BJ (cell line): ENCODE data around the gene OR9G4. TPM values are rescaled to one million over a fixed set of nuclear protein-coding genes. Genes with fewer than 3 reads are reported as not detected.

Experiments used
- CTCF ChIA-PET: fragments of 350-600 bp; formaldehyde crosslinking; extraction: SDS; loops from one replicate; lab custom pipeline; 2021; ENCODE audit warnings: antibody characterized with exemption, inconsistent platforms; lab: Yijun Ruan, JAX
- POLR2A ChIA-PET: fragments of 300-600 bp; sonication (Branson Sonifier 250); formaldehyde crosslinking; extraction: SDS; loops from one replicate; lab custom pipeline; 2021; ENCODE audit warnings: antibody characterized with exemption; lab: Charles Lee
- DNase-seq: peaks from one replicate; pipeline ENCODE4 v3.0.0-alpha.2; 2011; ENCODE audit warnings: low read depth
- H3K27me3 ChIP-seq: 2 replicates; pipeline ENCODE4 v1.6.0; 2011; ENCODE audit warnings: low read length; ENCODE audit not compliant: control insufficient read depth, insufficient read depth
- H3K36me3 ChIP-seq: 2 replicates; pipeline ENCODE4 v1.5.1; 2011; ENCODE audit warnings: low read length; ENCODE audit not compliant: control insufficient read depth, insufficient read depth
- H3K4me3 ChIP-seq: 2 replicates; pipeline ENCODE4 v1.5.1; 2011; ENCODE audit warnings: low read depth, mild to moderate bottlenecking, control low read depth, low read length
- polyA plus RNA-seq: library from polyadenylated mRNA; depleted of rRNA; stranded (reverse); fragments of >200 nt; gene quantifications from 2 replicates; pipeline ENCODE4 v1.2.3, GENCODE V29; 2011; rRNA removed
- small RNA-seq: library from RNA; depleted of rRNA; stranded (forward); fragments of <200 nt; gene quantifications from one replicate; pipeline ENCODE3, GENCODE V24; 2012; ENCODE audit warnings: low replicate concordance, low read depth; ENCODE audit not compliant: insufficient read length
- TF ChIP-seq, protein P1 (sequence below): IDR thresholded peaks from 2 replicates; pipeline ENCODE4 v1.5.1; 2011; ENCODE audit warnings: low read depth, mild to moderate bottlenecking, control low read depth, inconsistent platforms, low read length, moderate library complexity; ENCODE audit not compliant: insufficient read depth

The OR9G4 gene
- polyA plus RNA-seq, 1 experiment, result not detected

DNA sequence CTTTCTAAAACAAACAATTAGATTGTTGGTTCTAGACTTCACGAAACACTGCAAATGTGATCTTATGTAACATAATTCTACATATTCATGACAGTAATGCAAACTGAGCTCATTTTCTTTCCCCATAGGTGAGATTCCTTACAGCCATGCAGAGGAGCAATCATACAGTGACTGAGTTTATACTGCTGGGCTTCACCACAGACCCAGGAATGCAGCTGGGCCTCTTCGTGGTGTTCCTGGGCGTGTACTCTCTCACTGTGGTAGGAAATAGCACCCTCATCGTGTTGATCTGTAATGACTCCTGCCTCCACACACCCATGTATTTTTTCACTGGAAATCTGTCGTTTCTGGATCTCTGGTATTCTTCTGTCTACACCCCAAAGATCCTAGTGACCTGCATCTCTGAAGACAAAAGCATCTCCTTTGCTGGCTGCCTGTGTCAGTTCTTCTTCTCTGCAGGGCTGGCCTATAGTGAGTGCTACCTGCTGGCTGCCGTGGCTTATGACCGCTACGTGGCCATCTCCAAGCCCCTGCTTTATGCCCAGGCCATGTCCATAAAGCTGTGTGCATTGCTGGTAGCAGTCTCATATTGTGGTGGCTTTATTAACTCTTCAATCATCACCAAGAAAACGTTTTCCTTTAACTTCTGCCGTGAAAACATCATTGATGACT is 48.1 kb downstream of the OR9G4 start:
- TF ChIP-seq, protein P1, sequence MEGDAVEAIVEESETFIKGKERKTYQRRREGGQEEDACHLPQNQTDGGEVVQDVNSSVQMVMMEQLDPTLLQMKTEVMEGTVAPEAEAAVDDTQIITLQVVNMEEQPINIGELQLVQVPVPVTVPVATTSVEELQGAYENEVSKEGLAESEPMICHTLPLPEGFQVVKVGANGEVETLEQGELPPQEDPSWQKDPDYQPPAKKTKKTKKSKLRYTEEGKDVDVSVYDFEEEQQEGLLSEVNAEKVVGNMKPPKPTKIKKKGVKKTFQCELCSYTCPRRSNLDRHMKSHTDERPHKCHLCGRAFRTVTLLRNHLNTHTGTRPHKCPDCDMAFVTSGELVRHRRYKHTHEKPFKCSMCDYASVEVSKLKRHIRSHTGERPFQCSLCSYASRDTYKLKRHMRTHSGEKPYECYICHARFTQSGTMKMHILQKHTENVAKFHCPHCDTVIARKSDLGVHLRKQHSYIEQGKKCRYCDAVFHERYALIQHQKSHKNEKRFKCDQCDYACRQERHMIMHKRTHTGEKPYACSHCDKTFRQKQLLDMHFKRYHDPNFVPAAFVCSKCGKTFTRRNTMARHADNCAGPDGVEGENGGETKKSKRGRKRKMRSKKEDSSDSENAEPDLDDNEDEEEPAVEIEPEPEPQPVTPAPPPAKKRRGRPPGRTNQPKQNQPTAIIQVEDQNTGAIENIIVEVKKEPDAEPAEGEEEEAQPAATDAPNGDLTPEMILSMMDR, result no peak
- Histone ChIP-seq H3K4me3 (no peak overlapping the region), H3K36me3 (no peaks in the 10 kb centered on the region), H3K27me3 (no peaks in the 10 kb centered on the region)
- CTCF ChIA-PET, result no interaction called here
- POLR2A ChIA-PET, result no interaction called here
- no peak for DNase-seq

DNA sequence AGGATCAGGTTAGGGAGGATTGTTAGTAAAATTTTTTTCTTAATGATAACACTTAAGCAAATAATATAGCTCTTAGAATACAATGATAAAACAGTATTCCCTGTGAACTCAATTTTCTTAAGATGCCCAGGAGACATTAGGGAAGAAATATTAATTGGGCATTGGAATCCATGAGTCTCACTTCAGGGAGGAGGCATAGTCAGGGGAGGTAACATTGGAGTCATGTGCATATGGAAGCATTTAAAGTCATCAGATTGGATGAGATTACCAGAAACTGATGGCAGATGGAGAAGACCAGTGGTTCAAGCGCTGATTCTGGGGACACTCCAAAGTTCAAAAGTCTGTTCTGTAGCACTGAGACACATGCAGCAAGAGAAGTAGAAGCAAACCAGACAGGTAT is 49.7 kb downstream of the OR9G4 start, which contains the start of gene OR9G1:
Gene OR9G1, plus strand, starts transcription at position 301 of the 400 bp plus-strand sequence. CDS start 1,293 bp downstream, outside the sequence.
- Histone ChIP-seq H3K4me3 (no peak within 1 kb of the TSS), H3K36me3 (no peaks in the 10 kb centered on the region), H3K27me3 (no peaks in the 10 kb centered on the region)
- ChIA-PET CTCF (no interaction called here), POLR2A (no interaction called here)
- TF ChIP-seq, protein P1, result no peak
- no peak for DNase-seq

DNA sequence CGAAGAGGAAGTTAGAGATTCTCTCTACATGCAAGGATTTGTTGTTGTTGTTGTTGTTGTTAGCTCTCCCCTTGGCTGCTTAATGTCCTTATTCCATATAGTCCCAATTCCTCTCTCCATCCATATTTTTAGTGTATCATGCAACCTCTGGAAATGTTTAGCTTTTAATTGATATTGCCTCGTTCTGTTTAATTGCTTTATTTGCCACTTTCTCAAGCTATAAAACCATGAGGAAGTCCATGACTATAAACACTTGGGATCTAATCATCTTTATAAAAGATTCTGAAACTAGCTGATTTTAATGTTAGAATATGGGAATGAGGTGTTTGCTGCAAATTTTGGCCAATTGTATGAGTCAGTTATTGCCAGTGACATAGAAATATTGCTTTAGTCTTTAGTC is 55.1 kb downstream of the OR9G4 start:
- Histone ChIP-seq H3K4me3 (no peak overlapping the region), H3K36me3 (no peaks in the 10 kb centered on the region), H3K27me3 (no peaks in the 10 kb centered on the region)
- ChIA-PET CTCF (interaction anchor here (0.6 kb wide), 1 partner anchor 358 kb away, joined by 3 read pairs; no protein-coding TSS in a partner anchor), POLR2A (no interaction called here)
- no peak for DNase-seq
- TF ChIP-seq, protein P1, result no peak

Small RNA genes within 50 kb of the gene (small RNA-seq; reads per million reads assigned to genes)
- not detected for gene AP001803.1
- not detected for gene MIR6128

Other genes starting within 250 kb of the OR9G4 start
- gene OR5M11, start 205.4 kb downstream of the OR9G4 start, polyA plus RNA-seq, result not detected in 2 replicates
- not detected in 2 replicates for gene OR5M10, start 171.0 kb downstream of the OR9G4 start, polyA plus RNA-seq
- gene OR5M1, start 133.8 kb downstream of the OR9G4 start, polyA plus RNA-seq, result not detected in 2 replicates
- gene OR5AP2, start 106.3 kb downstream of the OR9G4 start, polyA plus RNA-seq, result not detected in 2 replicates
- not detected in 2 replicates for gene OR5AR1, start 85.0 kb downstream of the OR9G4 start, polyA plus RNA-seq
- gene OR9G1, start 49.6 kb downstream of the OR9G4 start, polyA plus RNA-seq, result not detected in 2 replicates
- gene OR5AK2, start 240.2 kb upstream of the OR9G4 start, polyA plus RNA-seq, result not detected in 2 replicates